D341Med (cell line): ENCODE results near the gene ITM2A.

Source experiments
- DNase-seq: peaks from one replicate; pipeline ENCODE4 v3.0.0; 2012; ENCODE audit warnings: low spot score

ITM2A gene

DNA sequence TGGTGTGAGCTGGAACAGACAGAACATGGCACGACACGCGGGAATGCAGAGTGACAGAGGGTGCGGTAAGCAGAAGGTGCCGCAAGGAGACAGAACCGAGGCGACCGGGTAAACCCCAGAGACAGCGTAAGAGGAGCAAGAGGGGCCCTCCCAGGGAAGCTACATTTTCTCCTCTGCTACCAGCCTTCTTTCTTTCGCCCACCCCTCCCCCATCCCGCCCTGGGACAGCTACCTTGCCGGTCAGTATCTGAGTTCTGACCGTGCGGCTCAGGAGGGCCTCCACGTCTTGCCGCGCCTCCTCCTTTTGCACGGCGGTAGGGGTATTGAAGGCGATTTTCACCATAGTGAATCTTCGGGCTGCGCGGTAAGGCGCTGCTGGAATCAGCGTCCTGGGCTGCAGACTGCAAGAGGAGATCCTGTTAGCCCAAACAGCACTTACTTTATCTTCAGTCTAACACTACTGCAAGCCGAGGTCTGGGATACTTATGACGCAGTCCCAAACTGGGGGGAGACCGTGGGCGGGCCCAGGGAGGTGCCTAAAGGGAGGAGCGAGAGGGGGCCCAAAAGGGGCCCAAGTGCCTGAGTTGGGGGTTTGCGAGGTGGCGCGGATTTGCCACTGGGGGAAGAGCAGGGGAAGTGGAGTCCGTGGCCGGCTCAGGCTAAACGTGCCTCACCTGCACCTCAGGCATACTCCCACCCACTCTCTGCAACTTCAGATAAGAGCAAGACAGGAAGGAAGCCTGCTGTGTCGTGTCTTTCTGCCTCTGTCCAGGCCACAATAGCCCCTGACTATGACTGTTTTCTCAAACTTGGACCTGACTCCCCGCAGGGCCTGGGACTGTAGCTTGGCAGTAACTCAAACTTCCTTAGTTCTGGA is at the start of gene ITM2A:
Gene ITM2A (minus strand): TSS at position 462 of the 877 bp plus-strand sequence. CDS start 119 bp downstream, at position 343.
- no peak for DNase-seq

DNA sequence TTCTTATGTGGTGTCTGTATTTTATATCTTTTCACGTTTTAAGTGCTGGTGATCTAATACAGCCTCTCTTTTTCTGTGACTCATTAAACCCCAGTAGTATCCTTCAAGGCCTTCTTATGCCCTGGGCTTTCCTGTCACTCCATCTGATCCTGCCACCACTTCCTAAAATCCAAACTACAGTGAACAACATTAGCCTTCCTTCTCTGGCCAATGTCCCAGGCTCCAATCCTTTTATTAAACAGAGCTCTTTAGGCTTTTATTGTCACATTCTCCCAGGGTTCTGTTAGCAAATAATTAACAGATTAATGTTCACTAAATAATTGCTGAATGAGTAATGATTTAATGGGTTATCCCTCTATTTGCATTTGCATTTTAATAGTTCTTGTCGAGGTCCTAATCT is 47.9 kb upstream of the ITM2A start:
- no peak for DNase-seq

DNA sequence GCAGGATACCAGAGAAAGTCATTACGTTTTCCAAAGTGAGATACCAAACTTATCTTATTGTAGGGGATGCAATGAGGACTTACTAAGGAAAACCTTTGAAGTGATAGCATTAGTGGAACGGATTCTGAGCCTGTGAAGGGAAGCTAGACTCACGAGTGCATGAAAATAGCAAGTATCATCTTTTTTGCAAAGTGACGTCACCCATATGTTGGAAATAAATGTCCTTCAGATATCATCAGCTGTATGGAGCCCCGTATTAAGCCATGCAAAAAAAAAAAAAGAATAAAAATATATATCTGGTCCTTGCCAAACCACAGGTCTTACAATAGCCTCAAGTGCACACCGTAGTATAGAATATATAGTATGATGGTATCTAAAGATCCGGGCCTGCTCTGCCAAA is 46.8 kb upstream of the ITM2A start:
- DNase-seq = no peak

DNA sequence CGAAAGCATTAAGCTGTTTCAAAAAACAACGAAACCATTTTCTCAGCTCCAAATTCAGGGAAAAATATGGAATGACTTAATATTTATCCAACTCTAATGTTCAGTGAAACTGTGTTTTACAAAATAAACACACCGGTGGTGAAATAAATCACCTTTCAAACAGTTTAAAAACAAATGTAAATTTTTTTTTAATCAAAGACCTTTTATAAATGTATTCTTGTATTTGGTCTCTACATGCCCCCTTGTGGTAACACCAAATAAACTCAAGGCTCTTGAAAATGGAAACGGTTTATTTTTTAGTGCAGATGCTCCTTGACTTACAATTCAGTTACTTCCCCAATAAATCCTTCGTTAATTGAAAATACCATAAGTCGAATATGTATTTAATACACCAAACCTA is 45.8 kb upstream of the ITM2A start:
- DNase-seq = no peak

- no peak for DNase-seq
These were observed 45.0 kb upstream of the ITM2A start for GRCh38 chrX:79412166-79412565.

DNA sequence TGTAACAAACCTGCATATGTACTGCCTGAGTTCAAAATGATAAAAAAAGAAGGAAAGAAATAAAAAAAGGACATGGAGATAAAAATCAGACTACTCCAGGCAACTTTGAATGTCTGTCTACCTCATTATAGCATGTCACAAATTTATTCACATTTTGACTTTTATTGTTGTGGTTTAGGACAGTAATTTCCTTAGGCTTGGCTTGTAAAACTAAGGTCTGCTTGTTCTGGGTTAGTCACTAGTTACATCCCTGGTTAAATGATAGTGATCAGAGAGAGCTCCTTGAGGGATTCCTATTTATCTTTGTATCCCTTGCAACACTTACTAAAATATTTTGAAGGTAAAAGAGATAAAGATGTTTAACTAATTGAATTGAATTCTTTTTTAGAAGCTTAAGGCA is 42.5 kb upstream of the ITM2A start:
- no peak for DNase-seq

- DNase-seq = no peak
These were observed 41.6 kb upstream of the ITM2A start for GRCh38 chrX:79408623-79409322.

DNA sequence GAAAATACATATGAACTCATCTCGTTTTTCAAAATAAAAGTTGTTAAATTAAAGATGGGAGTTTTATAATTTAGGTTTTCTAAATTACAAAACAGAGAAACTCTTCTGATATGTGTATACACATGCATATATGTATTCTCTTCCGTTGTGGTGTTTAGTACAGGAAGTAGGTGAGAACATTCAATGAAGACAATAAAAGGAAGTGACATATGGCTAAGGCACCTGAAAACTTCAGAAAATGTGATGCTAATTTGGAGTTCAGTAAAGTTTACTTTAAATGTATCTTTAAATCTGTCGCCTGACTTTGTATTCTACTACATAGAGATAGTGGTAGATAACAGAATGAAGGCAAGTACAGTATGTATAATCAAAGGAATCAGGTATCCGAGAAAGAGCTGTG is 33.5 kb upstream of the ITM2A start:
- no peak for DNase-seq

GRCh38 chrX:79375340-79375739 is 8.2 kb upstream of the ITM2A start:
- no peak for DNase-seq

DNA sequence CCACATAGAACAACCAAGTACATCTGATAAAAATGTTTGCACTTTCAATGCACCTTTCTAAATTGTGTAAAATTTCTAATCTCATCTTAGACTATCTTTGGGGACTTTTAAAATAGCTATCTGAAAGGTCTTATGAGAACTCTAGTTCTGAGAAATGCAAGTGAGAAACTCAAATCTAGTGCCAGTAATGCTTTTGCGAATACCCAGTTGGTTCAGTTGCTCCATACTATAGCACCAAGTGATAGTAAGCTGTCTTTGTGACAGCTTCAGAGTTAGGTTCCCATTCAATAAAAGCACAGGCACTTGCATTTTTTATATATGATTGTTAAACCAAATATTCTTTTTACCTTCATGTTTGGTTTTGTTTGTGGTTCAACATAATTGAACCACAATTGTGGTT is 4.5 kb upstream of the ITM2A start:
- no peak for DNase-seq

DNA sequence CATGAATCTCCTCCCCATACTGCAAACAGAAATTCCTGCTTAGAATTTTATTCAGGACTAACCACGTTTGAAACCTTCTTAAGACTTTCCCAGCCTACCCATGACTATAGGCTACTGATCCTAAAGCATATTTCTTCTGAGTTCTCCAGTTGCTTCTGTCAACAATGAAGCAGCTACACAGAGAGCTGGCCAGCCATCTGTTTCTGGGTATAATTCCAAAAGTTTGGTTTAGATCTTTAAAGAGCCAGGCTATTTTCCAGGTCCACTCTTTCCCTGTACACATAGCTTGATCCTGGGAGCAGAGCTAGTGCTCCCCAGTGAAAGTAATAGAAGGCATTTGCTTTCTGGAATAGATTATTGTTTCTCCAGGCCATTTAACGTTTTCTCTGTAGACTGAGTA is 4.0 kb upstream of the ITM2A start:
- DNase-seq = no peak

DNA sequence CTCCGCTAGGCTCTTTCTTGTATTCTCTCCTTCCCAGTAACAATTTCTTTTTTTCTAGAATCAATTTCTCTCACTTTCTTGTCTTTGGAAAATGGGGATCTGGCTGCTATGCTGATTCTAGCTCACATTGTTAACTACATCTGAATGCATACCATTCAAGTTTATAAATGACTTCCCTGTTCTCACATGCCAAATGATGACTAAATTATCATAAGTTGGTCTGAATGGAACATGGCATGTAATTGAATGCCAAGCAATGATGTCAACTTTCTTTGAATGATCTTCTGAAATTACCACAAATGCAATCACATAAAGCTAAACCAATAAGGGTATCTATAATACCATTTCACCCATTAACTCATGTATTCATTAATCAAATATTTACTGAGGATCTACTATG is 2.7 kb upstream of the ITM2A start:
- no peak for DNase-seq

GRCh38 chrX:79368441-79368840 is 1.3 kb upstream of the ITM2A start:
- no peak for DNase-seq

- no peak for DNase-seq
These were observed 773 bp upstream of the ITM2A start for GRCh38 chrX:79367907-79368306.

DNA sequence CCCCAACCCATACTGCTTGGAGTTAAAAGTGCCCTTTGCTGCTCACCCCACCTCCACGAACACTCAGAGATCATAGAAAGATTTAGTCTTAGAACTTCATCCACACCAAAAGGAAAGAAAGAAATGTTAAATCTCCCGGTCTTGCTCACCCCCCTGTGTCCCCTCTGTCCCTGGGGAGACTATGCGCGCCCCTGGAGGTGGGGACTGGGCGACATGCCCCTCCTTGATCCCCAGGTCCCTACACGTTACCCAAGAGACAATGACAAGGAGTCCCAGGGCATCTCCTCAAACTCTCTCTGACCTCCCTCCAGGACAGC is 620 bp downstream of the ITM2A start:
- no peak for DNase-seq

DNA sequence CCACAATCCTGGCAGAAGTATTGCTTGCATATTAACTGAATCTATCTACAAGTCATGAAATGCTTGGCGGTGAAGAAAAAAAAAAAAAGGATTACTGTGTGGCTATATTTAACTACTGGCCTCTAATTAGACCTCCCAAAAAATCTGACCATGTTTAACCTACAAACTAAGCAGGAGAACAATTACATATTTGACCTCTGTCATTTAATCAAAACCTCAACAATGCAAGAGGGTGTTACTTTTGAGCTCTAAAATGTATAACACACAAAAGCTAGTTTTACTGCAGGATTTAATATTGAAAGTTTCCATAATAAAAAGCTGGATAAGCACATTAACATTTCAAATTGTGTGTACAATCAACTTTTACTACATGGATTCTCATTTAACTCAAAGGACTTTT is 1.5 kb downstream of the ITM2A start:
- no peak for DNase-seq

DNA sequence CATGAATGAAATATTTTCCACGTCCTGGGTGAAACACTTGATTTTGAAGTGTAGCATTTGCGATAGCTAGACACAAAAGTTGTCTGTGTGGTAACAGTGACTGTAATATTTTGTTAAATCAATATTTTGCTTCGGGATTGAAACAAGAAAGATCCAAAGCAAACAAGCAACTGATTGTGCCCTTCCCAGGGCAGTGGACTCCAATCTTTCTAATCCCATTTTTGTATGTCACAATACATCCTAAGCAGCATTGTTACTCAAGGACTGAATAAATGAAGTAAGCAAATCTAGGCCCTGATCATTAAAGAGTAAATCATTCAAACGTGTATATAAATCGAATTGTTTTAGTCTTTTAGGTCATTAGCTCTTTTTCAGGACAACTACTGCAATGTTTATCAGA is 2.8 kb downstream of the ITM2A start:
- DNase-seq = no peak

GRCh38 chrX:79361192-79361870 is 5.8 kb downstream of the ITM2A start:
- DNase-seq = no peak

- DNase-seq = no peak
These were observed 30.0 kb downstream of the ITM2A start for GRCh38 chrX:79336869-79337815.

- DNase-seq = no peak
These were observed 37.1 kb downstream of the ITM2A start for GRCh38 chrX:79330022-79330421.

GRCh38 chrX:79325263-79325958 is 41.7 kb downstream of the ITM2A start:
- no peak for DNase-seq
